Neutrophil (primary cell): Measurements from ENCODE around the gene SAMD14.

Experiments used
- H3K27ac ChIP-seq: fragments of 200-600 bp; sonication (generic); 2 replicates; pipeline ENCODE4 v1.5.1; 2016; ENCODE audit warnings: mild to moderate bottlenecking, moderate library complexity
- H3K27me3 ChIP-seq: fragments of 200-600 bp; sonication (generic); 2 replicates; pipeline ENCODE4 v1.6.0; 2016; ENCODE audit warnings: mild to moderate bottlenecking
- H3K36me3 ChIP-seq: fragments of 200-600 bp; sonication (generic); 2 replicates; pipeline ENCODE4 v1.5.1; 2017
- H3K4me1 ChIP-seq, 2 experiments: fragments of 200-600 bp in 1 of 2; sonication (generic) in 1 of 2; 1 replicate in 1 of 2; 2 replicates in 1 of 2; pipeline versions ENCODE4 v1.5.1 to v1.6.1; 2013 to 2016; ENCODE audit warnings: low read depth in 1 of 2, low read length in 1 of 2, mild to moderate bottlenecking in 1 of 2, moderate library complexity in 1 of 2; ENCODE audit not compliant: control insufficient read depth in 1 of 2, insufficient read depth in 1 of 2
- H3K4me3 ChIP-seq, 2 experiments: fragments of 200-600 bp in 1 of 2; sonication (generic) in 1 of 2; 1 replicate in 1 of 2; 2 replicates in 1 of 2; pipeline ENCODE4 v1.5.1; 2013 to 2016; ENCODE audit warnings: low read depth in 1 of 2, low read length in 1 of 2, mild to moderate bottlenecking in 1 of 2, moderate library complexity in 1 of 2
- H3K9me3 ChIP-seq: fragments of 200-600 bp; sonication (generic); 2 replicates; pipeline ENCODE4 v1.5.1; 2016
- CTCF ChIP-seq: fragments of 200-600 bp; sonication (generic); IDR thresholded peaks from 2 replicates; pipeline ENCODE4 v1.5.1; 2016; ENCODE audit warnings: antibody characterized with exemption

SAMD14 gene

GRCh38 chr17:50087912-50088405 is 42.0 kb downstream of the SAMD14 start:
- no peaks in the 10 kb centered on the region for H3K9me3 ChIP-seq
- no peaks in the 10 kb centered on the region for H3K36me3 ChIP-seq
- peaks cover 26% of the 10 kb centered on the region for H3K27me3 ChIP-seq
- H3K4me1 ChIP-seq, result no peaks in the 10 kb centered on the region
- no peak overlapping the region for H3K4me3 ChIP-seq
- no peak overlapping the region for H3K27ac ChIP-seq
- TF ChIP-seq CTCF, result no peak

GRCh38 chr17:50087246-50087911 is 42.6 kb downstream of the SAMD14 start:
- no peaks in the 10 kb centered on the region for H3K36me3 ChIP-seq
- H3K27ac ChIP-seq, result no peak overlapping the region
- H3K27me3 ChIP-seq, result peaks cover 23% of the 10 kb centered on the region
- peak; percentile 90 for TF ChIP-seq CTCF
- no peaks in the 10 kb centered on the region for H3K4me1 ChIP-seq
- no peaks in the 10 kb centered on the region for H3K9me3 ChIP-seq
- H3K4me3 ChIP-seq, result no peak overlapping the region

GRCh38 chr17:50081757-50082156 is 48.2 kb downstream of the SAMD14 start:
- H3K36me3 ChIP-seq, result no peaks in the 10 kb centered on the region

GRCh38 chr17:50080827-50081226 is 49.1 kb downstream of the SAMD14 start:
- Histone ChIP-seq H3K4me1 (no peaks in the 10 kb centered on the region), H3K36me3 (no peaks in the 10 kb centered on the region)
- TF ChIP-seq CTCF, result no peak

More at GRCh38 chr17:50081757-50082156, 48.2 kb downstream of the SAMD14 start:
- H3K9me3 ChIP-seq, result no peaks in the 10 kb centered on the region
- peaks cover 8% of the 10 kb centered on the region for H3K27me3 ChIP-seq
- TF ChIP-seq CTCF, result no peak
- no peaks in the 10 kb centered on the region for H3K4me1 ChIP-seq
- H3K27ac ChIP-seq, result no peak overlapping the region
- H3K4me3 ChIP-seq, result no peak overlapping the region

DNA sequence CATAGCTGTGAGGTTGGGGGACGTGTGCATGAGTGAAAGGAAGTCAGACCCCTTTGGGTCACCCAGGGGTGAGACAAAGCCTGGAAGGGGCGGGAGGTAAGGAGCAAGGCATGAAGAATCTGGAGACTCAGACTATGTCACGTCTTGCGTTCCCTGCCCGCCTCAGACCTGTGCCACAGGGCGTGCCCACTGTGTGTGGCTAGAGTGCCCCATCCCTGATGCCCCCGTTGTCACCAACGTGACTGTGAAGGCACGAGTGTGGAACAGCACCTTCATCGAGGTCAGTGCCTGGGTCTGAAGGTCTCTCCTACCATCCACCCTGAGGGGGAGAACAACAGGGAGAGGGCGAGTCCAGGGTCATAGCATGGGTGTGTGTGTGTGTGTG is 49.9 kb downstream of the SAMD14 start:
- no peaks in the 10 kb centered on the region for H3K9me3 ChIP-seq
- H3K36me3 ChIP-seq, result no peaks in the 10 kb centered on the region
- H3K4me3 ChIP-seq, result no peak overlapping the region
- peaks cover 8% of the 10 kb centered on the region for H3K27me3 ChIP-seq
- no peaks in the 10 kb centered on the region for H3K4me1 ChIP-seq
- H3K27ac ChIP-seq, result no peak overlapping the region
- no peak for TF ChIP-seq CTCF

More at GRCh38 chr17:50080827-50081226, 49.1 kb downstream of the SAMD14 start:
- no peak overlapping the region for H3K4me3 ChIP-seq
- no peak overlapping the region for H3K27ac ChIP-seq
- H3K27me3 ChIP-seq, result peaks cover 8% of the 10 kb centered on the region
- H3K9me3 ChIP-seq, result no peaks in the 10 kb centered on the region
